ENCODE results near the gene GRIK4. TPM values are rescaled to one million over a fixed set of nuclear protein-coding genes. Genes with fewer than 3 reads are reported as not detected.

GRIK4 gene
- total RNA-seq, 1 experiment from 2014 or later = not detected

DNA sequence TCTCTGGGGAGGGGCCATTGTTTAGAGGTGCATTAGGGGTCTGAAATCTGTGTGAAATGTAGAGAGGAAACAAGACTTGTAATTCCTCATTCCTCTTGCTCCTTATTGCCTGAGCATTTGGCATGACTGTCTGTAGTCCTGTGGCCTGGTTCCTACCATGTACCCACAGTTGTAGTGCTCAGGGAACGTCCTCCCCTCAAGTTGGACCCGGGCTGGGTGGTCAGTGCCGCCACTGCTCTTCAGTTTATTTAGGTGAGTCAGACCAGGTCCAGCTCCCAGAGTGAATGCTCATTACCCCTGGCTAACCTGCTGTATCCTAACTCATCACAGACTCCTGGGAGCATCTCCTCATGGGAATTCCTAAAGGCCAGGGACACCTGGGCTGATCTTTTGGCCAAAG, 139.8 kb downstream of the GRIK4 start:
- no peak for DNase-seq (ENCODE audit: unreplicated experiment)
- TF ChIP-seq, protein P1, sequence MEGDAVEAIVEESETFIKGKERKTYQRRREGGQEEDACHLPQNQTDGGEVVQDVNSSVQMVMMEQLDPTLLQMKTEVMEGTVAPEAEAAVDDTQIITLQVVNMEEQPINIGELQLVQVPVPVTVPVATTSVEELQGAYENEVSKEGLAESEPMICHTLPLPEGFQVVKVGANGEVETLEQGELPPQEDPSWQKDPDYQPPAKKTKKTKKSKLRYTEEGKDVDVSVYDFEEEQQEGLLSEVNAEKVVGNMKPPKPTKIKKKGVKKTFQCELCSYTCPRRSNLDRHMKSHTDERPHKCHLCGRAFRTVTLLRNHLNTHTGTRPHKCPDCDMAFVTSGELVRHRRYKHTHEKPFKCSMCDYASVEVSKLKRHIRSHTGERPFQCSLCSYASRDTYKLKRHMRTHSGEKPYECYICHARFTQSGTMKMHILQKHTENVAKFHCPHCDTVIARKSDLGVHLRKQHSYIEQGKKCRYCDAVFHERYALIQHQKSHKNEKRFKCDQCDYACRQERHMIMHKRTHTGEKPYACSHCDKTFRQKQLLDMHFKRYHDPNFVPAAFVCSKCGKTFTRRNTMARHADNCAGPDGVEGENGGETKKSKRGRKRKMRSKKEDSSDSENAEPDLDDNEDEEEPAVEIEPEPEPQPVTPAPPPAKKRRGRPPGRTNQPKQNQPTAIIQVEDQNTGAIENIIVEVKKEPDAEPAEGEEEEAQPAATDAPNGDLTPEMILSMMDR (IDR thresholded peaks at IDR 0.05; ENCODE audit: unreplicated experiment) = no peak
- ChIA-PET POLR2A (no interaction called here), CTCF (no interaction called here)
- no peaks in the 10 kb centered on the region for H3K36me3 Mint-ChIP-seq (ENCODE audit: insufficient read depth, unreplicated experiment)
- no peak overlapping the region for H3K4me3 Mint-ChIP-seq (ENCODE audit: unreplicated experiment)
- H3K4me1 Mint-ChIP-seq (ENCODE audit: insufficient read depth, unreplicated experiment) = no peaks in the 10 kb centered on the region
- peaks cover 38% of the 10 kb centered on the region for H3K27me3 Mint-ChIP-seq (ENCODE audit: insufficient read depth, unreplicated experiment)
- no peaks in the 10 kb centered on the region for H3K9me3 Mint-ChIP-seq (ENCODE audit: unreplicated experiment)
- intact Hi-C loops (cut with micrococcal nuclease) = no loop called here
- BruUV-seq (replicated peaks) = no TSS peak
- no peak overlapping the region for H3K27ac Mint-ChIP-seq (ENCODE audit: low read depth, unreplicated experiment)

DNA sequence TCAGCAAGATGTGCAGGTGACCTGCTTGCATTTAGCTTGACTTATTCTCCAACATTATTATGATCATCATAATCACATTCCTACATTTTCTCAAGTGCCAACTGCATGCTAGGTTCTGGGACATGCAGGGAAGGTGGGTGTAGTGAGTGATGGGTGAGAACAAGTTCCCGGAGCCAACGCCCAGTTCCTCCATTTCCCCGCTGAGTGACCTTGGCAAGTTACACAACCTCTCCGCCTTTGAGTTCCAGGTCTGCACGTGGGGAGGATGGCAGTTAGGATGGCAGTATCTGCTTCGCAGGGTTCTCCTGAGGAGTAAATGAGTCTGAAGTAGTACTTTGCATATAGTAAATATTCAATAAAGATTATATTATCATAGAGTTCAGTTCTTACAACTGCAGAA, 140.3 kb downstream of the GRIK4 start:
- Mint-ChIP-seq H3K36me3 (ENCODE audit: insufficient read depth, unreplicated experiment) (no peaks in the 10 kb centered on the region), H3K27ac (ENCODE audit: low read depth, unreplicated experiment) (no peak overlapping the region), H3K27me3 (ENCODE audit: insufficient read depth, unreplicated experiment) (peaks cover 38% of the 10 kb centered on the region), H3K4me1 (ENCODE audit: insufficient read depth, unreplicated experiment) (no peaks in the 10 kb centered on the region), H3K4me3 (ENCODE audit: unreplicated experiment) (no peak overlapping the region), H3K9me3 (ENCODE audit: unreplicated experiment) (no peaks in the 10 kb centered on the region)
- intact Hi-C loops (cut with micrococcal nuclease) = no loop called here
- ChIA-PET POLR2A (no interaction called here), CTCF (no interaction called here)
- no peak for DNase-seq (ENCODE audit: unreplicated experiment)
- TF ChIP-seq, protein P1 (IDR thresholded peaks at IDR 0.05; ENCODE audit: unreplicated experiment) = no peak
- no TSS peak for BruUV-seq (replicated peaks)

DNA sequence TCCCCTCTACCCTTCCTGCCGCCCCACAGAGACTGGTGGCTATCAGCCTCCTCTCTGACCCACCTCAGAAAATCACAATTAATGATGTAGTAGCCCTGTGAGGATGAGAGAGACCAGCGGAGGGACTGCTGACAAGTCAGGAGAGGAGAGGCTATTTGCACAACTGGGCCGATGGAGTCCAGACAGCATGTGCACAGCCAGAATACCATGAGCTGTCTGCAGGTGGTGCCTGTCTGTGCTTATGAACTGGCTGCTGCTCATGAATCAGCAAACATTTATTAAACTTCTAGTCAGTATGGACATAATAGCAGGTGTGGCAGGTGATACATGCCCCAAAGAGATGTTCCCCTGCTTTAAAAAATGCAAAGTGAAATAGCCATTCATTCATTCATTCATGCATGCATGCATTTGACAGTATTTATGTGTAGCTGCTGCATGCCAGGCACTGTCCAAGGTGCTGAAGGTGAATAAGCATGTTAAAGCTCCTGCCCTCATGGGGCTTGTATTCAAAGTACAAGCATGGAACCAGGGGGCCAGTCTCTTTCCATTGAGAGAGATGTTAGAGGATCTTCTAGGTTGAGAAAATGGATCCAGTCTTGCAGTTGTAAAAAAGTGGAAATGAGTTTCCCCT, 141.3 kb downstream of the GRIK4 start:
- ChIA-PET POLR2A (no interaction called here), CTCF (no interaction called here)
- H3K9me3 Mint-ChIP-seq (ENCODE audit: unreplicated experiment) = no peaks in the 10 kb centered on the region
- TF ChIP-seq, protein P1 (IDR thresholded peaks at IDR 0.05; ENCODE audit: unreplicated experiment) = no peak
- no peak overlapping the region for H3K4me3 Mint-ChIP-seq (ENCODE audit: unreplicated experiment)
- no peaks in the 10 kb centered on the region for H3K36me3 Mint-ChIP-seq (ENCODE audit: insufficient read depth, unreplicated experiment)
- intact Hi-C loops (cut with micrococcal nuclease) = no loop called here
- H3K27me3 Mint-ChIP-seq (ENCODE audit: insufficient read depth, unreplicated experiment) = peaks cover 38% of the 10 kb centered on the region
- peak; percentile 35 for DNase-seq (ENCODE audit: unreplicated experiment)
- no TSS peak for BruUV-seq (replicated peaks)
- H3K4me1 Mint-ChIP-seq (ENCODE audit: insufficient read depth, unreplicated experiment) = no peaks in the 10 kb centered on the region
- H3K27ac Mint-ChIP-seq (ENCODE audit: low read depth, unreplicated experiment) = no peak overlapping the region

DNA sequence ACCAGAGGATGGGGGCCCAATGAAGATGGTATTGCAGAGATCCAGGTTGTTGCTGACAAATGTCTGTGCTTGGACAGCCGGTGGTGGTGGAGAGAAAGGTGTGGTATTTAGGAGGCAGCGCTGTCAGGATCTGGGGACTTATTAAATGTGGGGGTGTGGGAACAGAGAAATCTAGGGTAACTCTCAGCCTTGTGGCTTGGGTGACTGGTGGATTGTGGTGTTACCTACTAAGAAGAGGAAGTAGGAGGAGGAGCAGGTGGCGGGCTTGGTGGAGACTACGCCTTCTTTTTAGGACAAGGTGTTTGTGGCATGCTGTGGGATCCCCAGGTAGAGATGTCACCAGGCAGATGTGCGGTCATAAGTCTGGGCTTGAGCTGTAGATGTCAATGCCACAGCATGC, 144.0 kb downstream of the GRIK4 start:
- TF ChIP-seq, protein P1 (IDR thresholded peaks at IDR 0.05; ENCODE audit: unreplicated experiment) = no peak
- no peak for DNase-seq (ENCODE audit: unreplicated experiment)
- intact Hi-C loops (cut with micrococcal nuclease) = no loop called here
- no peaks in the 10 kb centered on the region for H3K36me3 Mint-ChIP-seq (ENCODE audit: insufficient read depth, unreplicated experiment)
- H3K4me1 Mint-ChIP-seq (ENCODE audit: insufficient read depth, unreplicated experiment) = no peaks in the 10 kb centered on the region
- ChIA-PET CTCF (interaction anchor here (1.0 kb wide), 1 partner anchor 321 kb away, joined by 3 read pairs; no protein-coding TSS in a partner anchor), POLR2A (no interaction called here)
- no TSS peak for BruUV-seq (replicated peaks)
- no peak overlapping the region for H3K27ac Mint-ChIP-seq (ENCODE audit: low read depth, unreplicated experiment)
- no peak overlapping the region for H3K4me3 Mint-ChIP-seq (ENCODE audit: unreplicated experiment)
- peaks cover 28% of the 10 kb centered on the region for H3K27me3 Mint-ChIP-seq (ENCODE audit: insufficient read depth, unreplicated experiment)
- no peaks in the 10 kb centered on the region for H3K9me3 Mint-ChIP-seq (ENCODE audit: unreplicated experiment)

Measured in MCF 10A (cell line).